ENCODE results near the gene TOP2A.
A peak's percentile ranks its signal among the peaks of the same experiment; 100 is the strongest.

TOP2A gene

GRCh38 chr17:40443196-40443987 lies 25.7 kb upstream of the TOP2A start, which contains the start of gene IGFBP4:
TSS of gene IGFBP4 (plus strand) at chr17:40443450. CDS start at chr17:40443736, 286 bp downstream.
- TF ChIP-seq CTCF (conservative IDR thresholded peaks at IDR 0.05) (peak; percentile 78), ZFX (IDR thresholded peaks at IDR 0.05) (0 out of 2 replicates have a peak, but pooled peaks have one; percentile 20)
- no peak within 1 kb of the TSS; the same call in 1 of the 2 replicates for H3K27ac ChIP-seq

- TF ChIP-seq ZFX (IDR thresholded peaks at IDR 0.05): no peak
- H3K27ac ChIP-seq: no peak overlapping the region
Measured at GRCh38 chr17:40442392-40443195, 24.9 kb upstream of the TOP2A start.

DNA sequence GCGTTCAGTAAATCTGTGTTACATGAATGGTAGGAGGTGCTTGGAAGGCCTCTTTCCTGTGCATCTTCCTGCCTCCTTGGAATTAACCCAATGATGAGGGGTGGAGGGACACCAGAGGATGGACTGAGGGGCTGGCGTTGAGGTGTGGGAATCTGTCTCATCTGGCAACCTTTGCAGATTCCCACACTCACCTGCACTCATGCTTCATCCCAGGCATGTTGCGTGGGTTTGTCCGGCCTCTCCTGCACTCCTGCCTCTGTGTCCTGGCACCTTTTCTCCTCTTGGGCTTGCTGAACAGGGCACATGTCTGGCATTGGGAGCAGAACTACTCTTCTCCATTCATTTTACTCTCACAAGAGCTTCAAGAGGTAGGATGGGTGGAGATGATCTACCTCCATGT lies 22.5 kb upstream of the TOP2A start:
- no peak for TF ChIP-seq CTCF (conservative IDR thresholded peaks at IDR 0.05)
- H3K27ac ChIP-seq: no peak overlapping the region

- TF ChIP-seq CTCF (conservative IDR thresholded peaks at IDR 0.05) (no peak), ZFX (IDR thresholded peaks at IDR 0.05) (no peak)
- H3K27ac ChIP-seq: no peak overlapping the region
Measured at GRCh38 chr17:40437095-40437732, 19.5 kb upstream of the TOP2A start.

DNA sequence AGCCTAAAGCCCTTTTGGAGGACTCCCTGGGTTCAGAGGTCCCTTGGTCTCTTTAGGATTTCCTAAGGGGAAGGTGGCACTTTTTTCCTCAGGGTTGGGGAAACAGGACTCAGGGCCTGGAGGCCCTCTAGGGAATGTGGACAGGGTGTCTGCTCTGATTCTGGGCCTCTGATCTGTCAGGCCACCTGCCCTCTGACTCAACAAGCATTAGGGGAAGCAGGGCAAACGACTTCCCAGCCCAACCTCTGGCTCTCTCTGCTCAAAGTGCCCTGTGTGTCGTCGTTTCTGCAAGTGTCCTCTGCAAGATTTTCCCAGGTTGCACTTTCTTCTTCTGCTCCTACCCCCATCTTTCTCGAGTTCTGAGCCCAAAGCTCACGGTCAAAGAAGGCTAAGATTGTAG lies 18.9 kb upstream of the TOP2A start:
- TF ChIP-seq ZFX (IDR thresholded peaks at IDR 0.05) (no peak), CTCF (conservative IDR thresholded peaks at IDR 0.05) (no peak)

DNA sequence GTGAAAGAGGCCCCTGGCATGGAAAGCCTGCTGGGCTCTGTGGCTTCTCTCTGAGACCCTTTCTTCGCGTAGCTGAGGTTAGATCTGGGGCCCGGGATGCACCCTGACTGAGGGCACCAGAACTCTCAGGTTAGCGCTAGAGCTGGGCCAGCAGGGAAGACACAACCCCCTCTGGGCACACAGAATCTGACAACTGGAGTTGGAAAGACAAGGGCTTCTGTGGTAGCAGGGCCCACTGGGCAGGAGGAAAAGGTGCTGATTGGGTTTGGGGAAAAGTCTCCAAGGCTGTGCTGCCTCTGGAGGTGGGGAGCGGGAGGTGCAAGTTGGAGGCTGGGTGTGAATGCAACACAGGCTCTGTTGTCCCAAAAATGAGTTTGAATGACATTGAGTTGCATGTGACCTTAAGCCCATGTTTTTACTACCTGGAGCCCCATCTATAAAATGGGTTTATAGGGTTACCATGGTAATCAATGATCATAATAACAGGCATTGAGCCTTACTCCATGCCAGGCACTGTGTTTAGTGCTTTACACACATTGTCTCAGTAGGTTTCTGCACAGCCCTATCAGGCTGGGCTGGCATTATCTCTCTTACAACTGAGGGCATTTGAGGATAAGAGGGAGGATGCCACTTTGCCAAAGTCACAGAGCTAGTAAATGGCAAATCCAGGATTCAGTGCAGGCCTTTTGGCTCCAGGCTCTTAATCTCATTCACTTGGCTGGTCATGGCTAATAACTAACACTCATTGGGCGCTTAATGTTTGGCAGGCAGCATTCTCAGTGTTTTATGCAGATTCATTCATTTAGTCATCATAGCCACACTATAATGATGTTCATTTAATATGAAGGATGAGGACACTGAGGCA lies 16.1 kb upstream of the TOP2A start:
- H3K27ac ChIP-seq: no peak overlapping the region

More for the DNA sequence above, 18.9 kb upstream of the TOP2A start:
- H3K27ac ChIP-seq: no peak overlapping the region

More for the DNA sequence above, 16.1 kb upstream of the TOP2A start:
- TF ChIP-seq CTCF (conservative IDR thresholded peaks at IDR 0.05) (peak; percentile 68), ZFX (IDR thresholded peaks at IDR 0.05) (no peak)

Data from C4-2B (cell line).